GM12891 (cell line): ENCODE measurements around the gene GLIS2.

ENCODE experiments used
- PAX5 ChIP-seq: IDR thresholded peaks from 2 replicates; pipeline ENCODE4 v1.6.1; 2011; ENCODE audit warnings: low read length, moderate library complexity, mild to moderate bottlenecking; ENCODE audit not compliant: insufficient read depth, severe bottlenecking
- POLR2A ChIP-seq: IDR thresholded peaks from 2 replicates; pipeline ENCODE4 v1.6.1; 2011; ENCODE audit warnings: low read depth, low read length, control low read depth
- POLR2AphosphoS5 ChIP-seq: IDR thresholded peaks from 2 replicates; pipeline ENCODE4 v1.6.1; 2011; ENCODE audit warnings: low read depth, low read length, control low read depth
- TAF1 ChIP-seq: IDR thresholded peaks from 2 replicates; pipeline ENCODE4 v1.6.1; 2011; ENCODE audit warnings: low read depth, low read length, control low read depth

- no peak for TF ChIP-seq POLR2A
- TF ChIP-seq POLR2AphosphoS5, result no peak
- TF ChIP-seq PAX5, result no peak
- no peak for TF ChIP-seq TAF1
Observed at GRCh38 chr16:4290236-4290830, 25.5 kb upstream of the GLIS2 start.
